ENCODE measurements around the gene ALLC. TPM values are rescaled to one million over a fixed set of nuclear protein-coding genes. Genes with fewer than 3 reads are reported as not detected.

The ALLC gene
- total RNA-seq, 1 experiment from 2014 or later = not detected

DNA sequence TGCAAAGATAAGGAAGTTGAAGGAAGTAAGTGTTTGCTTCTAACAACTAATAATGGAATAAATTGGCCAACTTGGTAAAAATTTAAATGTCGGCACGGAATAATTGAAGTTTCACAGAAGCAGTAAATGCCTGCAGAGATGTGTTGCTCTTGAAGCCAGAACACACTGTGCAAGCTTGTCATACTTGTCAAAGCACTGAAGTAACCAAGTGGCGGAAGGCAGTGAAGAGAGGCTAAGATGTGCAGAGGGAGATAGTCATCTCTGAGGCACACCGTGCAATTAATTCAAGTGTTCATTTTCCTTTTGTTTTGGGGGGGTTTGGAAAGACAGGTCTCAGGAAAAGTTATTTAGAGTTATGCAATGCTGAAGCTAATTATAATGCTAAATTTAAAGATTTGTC lies 50.6 kb downstream of the ALLC start:
- Mint-ChIP-seq H3K36me3 (ENCODE audit: insufficient read depth, unreplicated experiment) (no peaks in the 10 kb centered on the region), H3K4me3 (ENCODE audit: unreplicated experiment) (no peak overlapping the region), H3K27ac (ENCODE audit: unreplicated experiment) (no peak overlapping the region), H3K9me3 (ENCODE audit: unreplicated experiment) (no peaks in the 10 kb centered on the region), H3K4me1 (ENCODE audit: low read depth, unreplicated experiment) (no peaks in the 10 kb centered on the region), H3K27me3 (ENCODE audit: insufficient read depth, unreplicated experiment) (peaks cover 12% of the 10 kb centered on the region)
- DNase-seq = no peak
- no peaks in the 10 kb centered on the region for H3K27me3 ChIP-seq (replicated peaks; ENCODE audit: control insufficient read depth, insufficient read depth, low read length)
- H3K9me3 ChIP-seq = no peaks in the 10 kb centered on the region
- ChIA-PET POLR2A (no interaction called here), CTCF (no interaction called here)
- intact Hi-C loops (cut with micrococcal nuclease; ENCODE audit: unreplicated experiment) = no loop called here
- no peak overlapping the region for H3K4me3 ChIP-seq (ENCODE audit: low read depth, low read length)
- no TSS peak for BruUV-seq (replicated peaks)
- no peaks in the 10 kb centered on the region for H3K4me1 ChIP-seq
- H3K36me3 ChIP-seq (ENCODE audit: control insufficient read depth, insufficient read depth, low read length) = no peaks in the 10 kb centered on the region
- TF ChIP-seq, protein P1, sequence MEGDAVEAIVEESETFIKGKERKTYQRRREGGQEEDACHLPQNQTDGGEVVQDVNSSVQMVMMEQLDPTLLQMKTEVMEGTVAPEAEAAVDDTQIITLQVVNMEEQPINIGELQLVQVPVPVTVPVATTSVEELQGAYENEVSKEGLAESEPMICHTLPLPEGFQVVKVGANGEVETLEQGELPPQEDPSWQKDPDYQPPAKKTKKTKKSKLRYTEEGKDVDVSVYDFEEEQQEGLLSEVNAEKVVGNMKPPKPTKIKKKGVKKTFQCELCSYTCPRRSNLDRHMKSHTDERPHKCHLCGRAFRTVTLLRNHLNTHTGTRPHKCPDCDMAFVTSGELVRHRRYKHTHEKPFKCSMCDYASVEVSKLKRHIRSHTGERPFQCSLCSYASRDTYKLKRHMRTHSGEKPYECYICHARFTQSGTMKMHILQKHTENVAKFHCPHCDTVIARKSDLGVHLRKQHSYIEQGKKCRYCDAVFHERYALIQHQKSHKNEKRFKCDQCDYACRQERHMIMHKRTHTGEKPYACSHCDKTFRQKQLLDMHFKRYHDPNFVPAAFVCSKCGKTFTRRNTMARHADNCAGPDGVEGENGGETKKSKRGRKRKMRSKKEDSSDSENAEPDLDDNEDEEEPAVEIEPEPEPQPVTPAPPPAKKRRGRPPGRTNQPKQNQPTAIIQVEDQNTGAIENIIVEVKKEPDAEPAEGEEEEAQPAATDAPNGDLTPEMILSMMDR (IDR thresholded peaks at IDR 0.05; ENCODE audit: insufficient read depth in 1 of 2, low read depth in 1 of 2, low read length in 1 of 2, severe bottlenecking in 1 of 2, unreplicated experiment in 1 of 2) = no peak

GRCh38 chr2:3709225-3709624 lies 51.2 kb downstream of the ALLC start:
- Mint-ChIP-seq H3K4me3 (ENCODE audit: unreplicated experiment) (no peak overlapping the region), H3K36me3 (ENCODE audit: insufficient read depth, unreplicated experiment) (no peaks in the 10 kb centered on the region), H3K27ac (ENCODE audit: unreplicated experiment) (no peak overlapping the region), H3K27me3 (ENCODE audit: insufficient read depth, unreplicated experiment) (peaks cover 12% of the 10 kb centered on the region), H3K9me3 (ENCODE audit: unreplicated experiment) (no peaks in the 10 kb centered on the region), H3K4me1 (ENCODE audit: low read depth, unreplicated experiment) (no peaks in the 10 kb centered on the region)
- ChIA-PET POLR2A (no interaction called here), CTCF (no interaction called here)
- H3K36me3 ChIP-seq (ENCODE audit: control insufficient read depth, insufficient read depth, low read length) = no peaks in the 10 kb centered on the region
- no peak for DNase-seq
- no peak overlapping the region for H3K4me3 ChIP-seq (ENCODE audit: low read depth, low read length)
- no TSS peak for BruUV-seq (replicated peaks)
- H3K4me1 ChIP-seq = no peaks in the 10 kb centered on the region
- no peaks in the 10 kb centered on the region for H3K9me3 ChIP-seq
- intact Hi-C loops (cut with micrococcal nuclease; ENCODE audit: unreplicated experiment) = no loop called here
- H3K27me3 ChIP-seq (replicated peaks; ENCODE audit: control insufficient read depth, insufficient read depth, low read length) = no peaks in the 10 kb centered on the region
- TF ChIP-seq, protein P1 (IDR thresholded peaks at IDR 0.05; ENCODE audit: insufficient read depth in 1 of 2, low read depth in 1 of 2, low read length in 1 of 2, severe bottlenecking in 1 of 2, unreplicated experiment in 1 of 2) = no peak

DNA sequence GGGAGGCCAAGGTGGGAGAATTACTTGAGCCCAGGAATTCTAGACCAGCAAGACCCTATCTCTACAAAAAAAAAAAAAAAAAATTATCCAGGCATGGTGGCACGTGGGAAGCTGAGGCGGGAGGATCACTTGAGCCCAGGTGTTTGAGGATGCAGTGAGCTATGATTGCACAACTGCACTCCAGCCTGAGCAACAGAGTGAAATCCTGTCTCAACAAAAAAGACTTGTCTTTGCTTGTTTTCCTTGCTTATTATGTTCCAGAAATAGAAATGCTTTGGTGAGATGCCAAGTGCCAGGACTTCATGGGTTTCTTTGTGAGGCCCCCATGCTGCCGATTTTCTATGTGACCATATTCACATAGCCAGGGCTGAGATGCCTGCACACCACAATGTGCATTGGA lies 54.4 kb downstream of the ALLC start:
- intact Hi-C loops (cut with micrococcal nuclease; ENCODE audit: unreplicated experiment) = no loop called here
- no peak overlapping the region for H3K4me3 Mint-ChIP-seq (ENCODE audit: unreplicated experiment)
- H3K9me3 Mint-ChIP-seq (ENCODE audit: unreplicated experiment) = no peaks in the 10 kb centered on the region
- no peak for DNase-seq
- no peaks in the 10 kb centered on the region for H3K9me3 ChIP-seq
- ChIA-PET POLR2A (no interaction called here), CTCF (no interaction called here)
- BruUV-seq (replicated peaks) = no TSS peak
- H3K27me3 Mint-ChIP-seq (ENCODE audit: insufficient read depth, unreplicated experiment) = peaks cover 8% of the 10 kb centered on the region
- no peaks in the 10 kb centered on the region for H3K4me1 ChIP-seq
- H3K36me3 ChIP-seq (ENCODE audit: control insufficient read depth, insufficient read depth, low read length) = no peaks in the 10 kb centered on the region
- no peak overlapping the region for H3K27ac Mint-ChIP-seq (ENCODE audit: unreplicated experiment)
- H3K36me3 Mint-ChIP-seq (ENCODE audit: insufficient read depth, unreplicated experiment) = no peaks in the 10 kb centered on the region
- TF ChIP-seq, protein P1 (IDR thresholded peaks at IDR 0.05; ENCODE audit: insufficient read depth in 1 of 2, low read depth in 1 of 2, low read length in 1 of 2, severe bottlenecking in 1 of 2, unreplicated experiment in 1 of 2) = no peak
- H3K4me3 ChIP-seq (ENCODE audit: low read depth, low read length) = no peak overlapping the region
- H3K27me3 ChIP-seq (replicated peaks; ENCODE audit: control insufficient read depth, insufficient read depth, low read length) = no peaks in the 10 kb centered on the region
- H3K4me1 Mint-ChIP-seq (ENCODE audit: low read depth, unreplicated experiment) = no peaks in the 10 kb centered on the region

Measured in Caco-2 (cell line).